PC-9 (cell line): ENCODE data around the gene MS4A13. TPM values are rescaled to one million over a fixed set of nuclear protein-coding genes. Genes with fewer than 3 reads are reported as not detected.

ENCODE experiments used
- BruUV-seq: library from RNA; stranded (reverse); fragments of 400-500 nt; replicated peaks from 2 replicates; lab custom pipeline; 2021; lab: Mats Ljungman, UMichigan
- CTCF ChIA-PET: fragments of 300-600 bp; sonication (Branson Sonifier 250); formaldehyde crosslinking; loops from one replicate; lab custom pipeline; 2022; ENCODE audit warnings: antibody characterized with exemption; lab: Charles Lee
- POLR2A ChIA-PET: fragments of 300-600 bp; sonication (Branson Sonifier 250); formaldehyde crosslinking; loops from one replicate; lab custom pipeline; 2022; ENCODE audit warnings: antibody characterized with exemption; ENCODE audit not compliant: unreplicated experiment; lab: Charles Lee
- DNase-seq, 2 experiments: peaks; one replicate each; pipeline versions ENCODE4 v3.0.0 to v3.0.0-alpha.2; 2015 to 2022; ENCODE audit warnings: mixed read lengths in 1 of 2
- H2AFZ ChIP-seq: fragments of 200-600 bp; sonication (generic); 2 replicates; pipeline ENCODE4 v1.8.1; 2017; ENCODE audit warnings: antibody characterized with exemption
- H3F3A ChIP-seq: fragments of 200-600 bp; sonication (generic); 2 replicates; pipeline ENCODE4 v1.8.1; 2017; ENCODE audit warnings: antibody characterized with exemption, mild to moderate bottlenecking, low read depth; ENCODE audit not compliant: insufficient read depth
- H3K27ac ChIP-seq: fragments of 200-600 bp; sonication (generic); 2 replicates; pipeline ENCODE4 v1.6.1; 2016; ENCODE audit warnings: mixed run types
- H3K27me3 ChIP-seq: fragments of 200-600 bp; sonication (generic); 2 replicates; pipeline ENCODE4 v1.6.1; 2016; ENCODE audit warnings: low read depth, mixed run types; ENCODE audit not compliant: insufficient read depth
- H3K36me3 ChIP-seq: fragments of 200-600 bp; sonication (generic); 2 replicates; pipeline ENCODE4 v1.6.1; 2016; ENCODE audit warnings: low read depth, mixed run types
- H3K4me1 ChIP-seq: fragments of 200-600 bp; sonication (generic); replicated peaks from 2 replicates; pipeline ENCODE4 v1.6.1; 2016; ENCODE audit warnings: mixed run types; ENCODE audit not compliant: insufficient read depth
- H3K4me2 ChIP-seq: fragments of 200-600 bp; sonication (generic); 2 replicates; pipeline ENCODE4 v1.6.1; 2017; ENCODE audit warnings: mixed run types
- H3K4me3 ChIP-seq: fragments of 200-600 bp; sonication (generic); 2 replicates; pipeline ENCODE4 v1.6.1; 2016; ENCODE audit warnings: mixed run types
- H3K79me2 ChIP-seq: fragments of 200-600 bp; sonication (generic); 2 replicates; pipeline ENCODE4 v1.6.1; 2017; ENCODE audit warnings: low read depth, mixed run types
- H3K9me2 ChIP-seq: fragments of 200-600 bp; sonication (generic); 2 replicates; pipeline ENCODE4 v1.8.1; 2017; ENCODE audit warnings: mild to moderate bottlenecking; ENCODE audit not compliant: insufficient read depth
- H3K9me3 ChIP-seq: fragments of 200-600 bp; sonication (generic); 2 replicates; pipeline ENCODE4 v1.8.1; 2016; ENCODE audit warnings: low read depth; ENCODE audit not compliant: insufficient read depth
- H4K20me1 ChIP-seq: fragments of 200-600 bp; sonication (generic); 2 replicates; pipeline ENCODE4 v1.8.1; 2017; ENCODE audit not compliant: insufficient read depth
- EZH2 ChIP-seq: fragments of 200-600 bp; sonication (generic); IDR thresholded peaks from 2 replicates; pipeline ENCODE4 v1.8.0; 2017; ENCODE audit warnings: antibody characterized with exemption, low read depth
- intact Hi-C: fragments of 100-400 bp; cut with micrococcal nuclease; formaldehyde crosslinking; loops from one replicate; pipeline ENCODE4 v1.10.0; 2022; ENCODE audit not compliant: unreplicated experiment
- total RNA-seq: library from RNA; stranded (reverse); gene quantifications from 2 replicates; pipeline ENCODE4 v1.2.3, GENCODE V29; 2021
- TF ChIP-seq, protein P1 (sequence below): fragments of 200-600 bp; sonication (generic); conservative IDR thresholded peaks from 2 replicates; pipeline ENCODE4 v1.6.1; 2017; ENCODE audit warnings: mixed run types, antibody characterized with exemption, mild to moderate bottlenecking, moderate library complexity

Gene MS4A13
- total RNA-seq, 1 experiment from 2014 or later: not detected

DNA sequence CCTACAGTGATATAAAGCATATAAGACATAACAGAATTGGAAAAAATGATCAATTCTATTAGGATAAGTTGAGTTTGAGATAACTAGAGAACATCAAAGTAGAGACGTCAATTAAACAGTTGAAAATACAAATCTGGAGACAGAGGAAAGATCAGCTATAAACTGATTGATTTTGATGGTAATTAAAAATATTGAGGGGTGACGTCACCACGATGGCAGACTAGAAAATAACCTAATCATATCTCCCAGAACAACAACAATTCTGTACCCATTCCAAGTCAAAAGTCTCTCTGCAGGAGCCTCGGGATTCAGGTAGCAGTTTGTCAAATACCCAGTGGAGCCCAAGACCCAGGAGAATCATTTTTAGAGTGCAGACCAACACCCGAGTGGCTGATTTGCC, 28.9 kb downstream of the MS4A13 start:
- no peak overlapping the region for H3K4me3 ChIP-seq
- intact Hi-C loops: no loop called here
- H3F3A ChIP-seq: no peaks in the 10 kb centered on the region
- H3K4me1 ChIP-seq: no peaks in the 10 kb centered on the region
- ChIA-PET CTCF (no interaction called here), POLR2A (no interaction called here)
- H3K9me3 ChIP-seq: no peaks in the 10 kb centered on the region
- no peak overlapping the region for H3K27ac ChIP-seq
- no peaks in the 10 kb centered on the region for H4K20me1 ChIP-seq
- TF ChIP-seq, protein P1, sequence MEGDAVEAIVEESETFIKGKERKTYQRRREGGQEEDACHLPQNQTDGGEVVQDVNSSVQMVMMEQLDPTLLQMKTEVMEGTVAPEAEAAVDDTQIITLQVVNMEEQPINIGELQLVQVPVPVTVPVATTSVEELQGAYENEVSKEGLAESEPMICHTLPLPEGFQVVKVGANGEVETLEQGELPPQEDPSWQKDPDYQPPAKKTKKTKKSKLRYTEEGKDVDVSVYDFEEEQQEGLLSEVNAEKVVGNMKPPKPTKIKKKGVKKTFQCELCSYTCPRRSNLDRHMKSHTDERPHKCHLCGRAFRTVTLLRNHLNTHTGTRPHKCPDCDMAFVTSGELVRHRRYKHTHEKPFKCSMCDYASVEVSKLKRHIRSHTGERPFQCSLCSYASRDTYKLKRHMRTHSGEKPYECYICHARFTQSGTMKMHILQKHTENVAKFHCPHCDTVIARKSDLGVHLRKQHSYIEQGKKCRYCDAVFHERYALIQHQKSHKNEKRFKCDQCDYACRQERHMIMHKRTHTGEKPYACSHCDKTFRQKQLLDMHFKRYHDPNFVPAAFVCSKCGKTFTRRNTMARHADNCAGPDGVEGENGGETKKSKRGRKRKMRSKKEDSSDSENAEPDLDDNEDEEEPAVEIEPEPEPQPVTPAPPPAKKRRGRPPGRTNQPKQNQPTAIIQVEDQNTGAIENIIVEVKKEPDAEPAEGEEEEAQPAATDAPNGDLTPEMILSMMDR: no peak
- TF ChIP-seq EZH2: no peak
- H3K79me2 ChIP-seq: no peaks in the 10 kb centered on the region
- H3K27me3 ChIP-seq: no peaks in the 10 kb centered on the region
- BruUV-seq: no TSS peak
- H3K4me2 ChIP-seq: no peak overlapping the region
- no peaks in the 10 kb centered on the region for H3K36me3 ChIP-seq
- no peak for DNase-seq
- no peaks in the 10 kb centered on the region for H3K9me2 ChIP-seq
- no peak overlapping the region for H2AFZ ChIP-seq

DNA sequence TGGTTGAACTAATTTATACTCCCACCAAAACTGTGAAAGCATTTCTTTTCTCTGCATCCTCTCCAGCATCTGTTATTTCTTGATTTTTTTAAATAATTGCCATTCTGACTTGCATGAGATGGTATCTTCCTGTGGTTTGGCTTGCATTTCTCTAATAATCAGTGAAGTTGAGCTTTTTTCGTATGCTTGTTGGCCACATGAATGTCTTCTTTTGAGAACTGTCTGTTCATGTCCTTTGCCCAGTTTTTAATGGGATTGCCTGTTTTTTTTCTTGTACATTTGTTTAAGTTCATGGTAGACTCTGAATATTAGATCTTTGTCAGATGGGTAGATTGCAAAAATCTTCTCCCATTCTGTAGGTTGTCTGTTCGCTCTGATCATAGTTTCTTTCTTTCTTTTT, 46.1 kb downstream of the MS4A13 start:
- DNase-seq: no peak
- no peaks in the 10 kb centered on the region for H3K27me3 ChIP-seq
- CTCF ChIA-PET: no interaction called here
- no peak overlapping the region for H3K27ac ChIP-seq
- H3K9me3 ChIP-seq: peaks cover 6% of the 10 kb centered on the region; the same call in 1 of the 2 replicates
- no peaks in the 10 kb centered on the region for H4K20me1 ChIP-seq
- H2AFZ ChIP-seq: no peak overlapping the region
- intact Hi-C loops: no loop called here
- no peak overlapping the region for H3K4me3 ChIP-seq
- no peaks in the 10 kb centered on the region for H3K79me2 ChIP-seq
- no peaks in the 10 kb centered on the region for H3K4me1 ChIP-seq
- H3F3A ChIP-seq: no peaks in the 10 kb centered on the region
- H3K36me3 ChIP-seq: no peaks in the 10 kb centered on the region
- no TSS peak for BruUV-seq
- no peak for TF ChIP-seq EZH2
- TF ChIP-seq, protein P1: no peak
- H3K9me2 ChIP-seq: no peaks in the 10 kb centered on the region
- no peak overlapping the region for H3K4me2 ChIP-seq
- POLR2A ChIA-PET: no interaction called here

DNA sequence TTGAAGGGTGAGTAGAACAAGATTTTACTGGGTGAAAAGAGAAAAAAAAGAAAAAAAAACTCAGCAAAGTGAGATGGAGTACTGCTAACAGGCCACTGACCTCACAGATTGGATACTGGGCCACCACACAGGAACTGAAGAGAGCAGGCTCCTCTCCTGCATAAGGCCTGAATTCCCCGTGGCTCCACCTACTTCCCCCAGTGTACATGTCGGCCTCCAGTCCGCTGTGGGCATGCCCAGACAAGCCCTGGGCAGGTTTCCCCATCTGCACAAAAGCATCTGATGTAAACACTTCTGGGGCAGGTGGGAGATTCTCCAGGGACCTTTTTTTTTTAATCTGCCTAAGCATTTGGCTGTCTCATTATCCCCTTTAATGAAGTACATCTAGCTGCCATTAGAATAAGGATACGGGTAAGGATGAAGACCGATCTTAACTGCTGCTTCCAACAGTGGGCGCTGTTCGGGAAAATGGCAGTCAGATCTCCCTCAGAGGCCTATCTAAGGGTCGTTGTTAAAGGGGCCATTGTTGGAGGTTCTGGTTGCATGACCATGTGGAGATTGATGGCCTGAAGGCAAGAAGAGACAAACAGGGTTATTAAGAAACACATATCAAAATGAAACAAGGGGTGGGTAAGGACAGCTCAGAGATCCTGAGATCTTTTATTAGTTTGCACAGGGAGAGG, 48.5 kb downstream of the MS4A13 start:
- Histone ChIP-seq H3K27me3 (no peaks in the 10 kb centered on the region), H3K36me3 (no peaks in the 10 kb centered on the region), H3K79me2 (no peaks in the 10 kb centered on the region), H3K4me1 (no peaks in the 10 kb centered on the region), H3K9me2 (no peaks in the 10 kb centered on the region), H3K27ac (no peak overlapping the region), H3K4me3 (no peak overlapping the region), H3K4me2 (no peak overlapping the region), H4K20me1 (no peaks in the 10 kb centered on the region), H3F3A (no peaks in the 10 kb centered on the region), H2AFZ (no peak overlapping the region), H3K9me3 (no peaks in the 10 kb centered on the region)
- DNase-seq: no peak
- ChIA-PET CTCF (no interaction called here), POLR2A (no interaction called here)
- TF ChIP-seq EZH2: no peak
- TF ChIP-seq, protein P1: no peak
- intact Hi-C loops: no loop called here
- no TSS peak for BruUV-seq
